WERI-Rb-1 (cell line): ENCODE data around the gene YY1.
"Not testable (repeated sequence)": the region's sequence is repeated elsewhere in the genome, so short reads cannot be mapped to it uniquely, and the experiment has no call there.

Experiments
- DNase-seq: peaks from one replicate; pipeline ENCODE4 v3.0.0-alpha.2; 2020
- H3K27ac ChIP-seq: fragments of 250-450 bp; sonication (Bioruptor Pico); 2 replicates; pipeline ENCODE4 v1.5.1; 2020; ENCODE audit warnings: mild to moderate bottlenecking, moderate library complexity
- H3K27me3 ChIP-seq: fragments of 250-450 bp; sonication (Bioruptor Pico); 2 replicates; pipeline ENCODE4 v1.5.1; 2021; ENCODE audit warnings: mild to moderate bottlenecking, low read depth, moderate library complexity; ENCODE audit not compliant: insufficient read depth, severe bottlenecking
- H3K36me3 ChIP-seq: fragments of 250-450 bp; sonication (Bioruptor Pico); 2 replicates; pipeline ENCODE4 v1.5.1; 2020; ENCODE audit warnings: mild to moderate bottlenecking, moderate library complexity
- H3K4me3 ChIP-seq: 2 replicates; pipeline ENCODE4 v1.5.1; 2011; ENCODE audit warnings: low read depth, mild to moderate bottlenecking, control low read depth, low read length
- H3K9me3 ChIP-seq: fragments of 250-450 bp; sonication (Bioruptor Pico); 2 replicates; pipeline ENCODE4 v1.5.1; 2021; ENCODE audit warnings: mild to moderate bottlenecking, moderate library complexity; ENCODE audit not compliant: severe bottlenecking
- CTCF ChIP-seq: IDR thresholded peaks from 2 replicates; pipeline ENCODE4 v1.5.1; 2011; ENCODE audit warnings: low read depth, mild to moderate bottlenecking, control low read depth, inconsistent platforms, low read length

YY1 gene

GRCh38 chr14:100282083-100282350, 43.1 kb downstream of the YY1 start:
- Histone ChIP-seq H3K4me3 (no peak overlapping the region), H3K27me3 (no peaks in the 10 kb centered on the region), H3K36me3 (peaks cover 18% of the 10 kb centered on the region), H3K9me3 (no peaks in the 10 kb centered on the region), H3K27ac (no peak overlapping the region)
- no peak for TF ChIP-seq CTCF
- no peak for DNase-seq

GRCh38 chr14:100282766-100283419, 43.9 kb downstream of the YY1 start:
- Histone ChIP-seq H3K27me3 (no peaks in the 10 kb centered on the region), H3K4me3 (no peak overlapping the region)

GRCh38 chr14:100283436-100283835, 44.5 kb downstream of the YY1 start:
- not testable (repeated sequence) for H3K4me3 ChIP-seq, H3K27ac ChIP-seq, DNase-seq, H3K9me3 ChIP-seq, H3K36me3 ChIP-seq, H3K27me3 ChIP-seq

More at GRCh38 chr14:100282766-100283419, 43.9 kb downstream of the YY1 start:
- Histone ChIP-seq H3K9me3 (no peaks in the 10 kb centered on the region), H3K36me3 (peaks cover 10% of the 10 kb centered on the region), H3K27ac (no peak overlapping the region)
- no peak for DNase-seq
- no peak for TF ChIP-seq CTCF

GRCh38 chr14:100283984-100284881, 45.3 kb downstream of the YY1 start:
- Histone ChIP-seq H3K9me3 (no peaks in the 10 kb centered on the region), H3K27ac (peak overlapping the region; percentile 95), H3K27me3 (no peaks in the 10 kb centered on the region), H3K4me3 (peak overlapping the region; percentile 77), H3K36me3 (peaks cover 9% of the 10 kb centered on the region)
- no peak for TF ChIP-seq CTCF
- DNase-seq = peak; percentile 37

- peak; percentile 68 for DNase-seq
- peak overlapping the region; percentile 77 for H3K4me3 ChIP-seq
- H3K27me3 ChIP-seq = no peaks in the 10 kb centered on the region
- peaks cover 11% of the 10 kb centered on the region; the same call in 1 of the 2 replicates for H3K36me3 ChIP-seq
- peak; percentile 76 for TF ChIP-seq CTCF
- no peaks in the 10 kb centered on the region for H3K9me3 ChIP-seq
- H3K27ac ChIP-seq = peak overlapping the region; percentile 95
Measured at GRCh38 chr14:100285021-100285912, 46.3 kb downstream of the YY1 start.
